Spinal cord (tissue), 10 donors: Measurements from ENCODE around the gene SSMEM1. TPM values are rescaled to one million over a fixed set of nuclear protein-coding genes. Genes with fewer than 3 reads are reported as not detected.
"Not testable (repeated sequence)": the region's sequence is repeated elsewhere in the genome, so short reads cannot be mapped to it uniquely, and the experiment has no call there.

Experiments used
- DNase-seq, 6 donors: peaks; one replicate each; pipeline versions ENCODE4 v3.0.0 to v3.0.0-alpha.2; 2013 to 2015; ENCODE audit warnings: low spot score in 6 of 6, low read depth in 4 of 6
- H3K27ac ChIP-seq: one replicate; pipeline ENCODE4 v1.5.1; 2013; ENCODE audit warnings: low read depth, low read length, control low read depth
- H3K27me3 ChIP-seq: one replicate; pipeline ENCODE4 v1.6.1; 2013; ENCODE audit warnings: low read length; ENCODE audit not compliant: control insufficient read depth, insufficient read depth
- H3K36me3 ChIP-seq: one replicate; pipeline ENCODE4 v1.6.1; 2013; ENCODE audit warnings: low read length; ENCODE audit not compliant: control insufficient read depth, insufficient read depth
- H3K4me1 ChIP-seq: one replicate; pipeline ENCODE4 v1.6.1; 2013; ENCODE audit warnings: low read length; ENCODE audit not compliant: control insufficient read depth, insufficient read depth
- H3K4me3 ChIP-seq: one replicate; pipeline ENCODE4 v1.5.1; 2013; ENCODE audit warnings: low read depth, low read length, control low read depth
- H3K9me3 ChIP-seq: one replicate; pipeline ENCODE4 v1.6.1; 2013; ENCODE audit warnings: low read length; ENCODE audit not compliant: control insufficient read depth, insufficient read depth
- WGBS: methylation state at CpG from one replicate; pipeline ENCODE4 v1.1.5; 2013; ENCODE audit warnings: missing lambda C conversion rate; ENCODE audit not compliant: insufficient coverage; 5-methylcytosine and 5-hydroxymethylcytosine counted together
- polyA plus RNA-seq, 2 donors: library from polyadenylated mRNA; unstranded; fragments of 120-200 nt; gene quantifications; one replicate each; pipeline ENCODE4 v1.2.1, GENCODE V29; 2013; ENCODE audit not compliant: insufficient read length in 2 of 2
- total RNA-seq, 2 donors: library from RNA; depleted of rRNA in 1 of 2; stranded (reverse); fragments of 120-200 nt in 1 of 2; fragments of >200 nt in 1 of 2; gene quantifications; one replicate each; pipeline versions ENCODE4 v1.2.3 to v1.2.4, GENCODE V29; 2013 to 2014
- donor health status: healthy.

Gene SSMEM1
- total and polyA plus RNA-seq, 4 donors: not detected

DNA sequence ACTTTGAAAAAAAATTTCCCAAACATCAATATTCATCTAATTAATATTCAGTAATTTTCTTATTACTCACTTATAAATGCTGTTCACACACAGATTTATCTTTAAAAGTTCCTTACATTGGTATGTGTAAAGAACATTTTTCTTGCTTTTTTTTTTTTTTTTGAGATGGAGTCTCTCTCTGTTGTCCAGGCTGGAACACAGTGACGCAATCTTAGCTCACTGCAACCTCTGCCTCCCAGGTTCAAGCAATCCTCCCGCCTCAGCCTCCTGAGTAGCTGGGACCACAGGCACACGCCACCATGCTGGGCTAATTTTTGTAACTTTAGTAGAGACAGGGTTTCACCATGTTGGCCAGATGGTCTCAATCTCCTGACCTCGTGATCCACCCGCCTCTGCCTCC is 23.3 kb upstream of the SSMEM1 start:
- not testable (repeated sequence) for H3K27me3 ChIP-seq, DNase-seq

DNA sequence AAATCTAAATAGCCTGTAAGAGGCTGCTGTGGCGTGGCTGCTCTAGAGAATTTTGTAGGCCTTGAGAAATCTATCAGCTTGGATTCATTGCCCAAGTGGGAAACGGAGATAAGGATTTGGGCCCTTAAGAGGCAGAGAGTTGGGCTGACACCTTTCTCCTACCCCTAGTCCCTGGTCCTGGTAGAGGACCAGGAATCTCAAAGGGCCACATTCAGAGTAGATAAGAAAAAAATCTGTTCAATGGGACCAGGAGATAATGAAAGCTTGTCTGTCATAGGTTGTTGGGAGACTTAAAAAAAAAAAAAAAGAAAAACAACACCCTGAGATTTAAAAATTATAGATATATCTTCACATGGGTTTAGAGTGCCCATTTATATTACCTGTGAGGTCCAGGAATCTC is 20.3 kb upstream of the SSMEM1 start:
- DNase-seq: no peak
- Histone ChIP-seq H3K4me3 (no peak overlapping the region), H3K4me1 (no peaks in the 10 kb centered on the region), H3K27ac (no peak overlapping the region), H3K36me3 (peaks cover 6% of the 10 kb centered on the region), H3K9me3 (no peaks in the 10 kb centered on the region), H3K27me3 (no peaks in the 10 kb centered on the region)
- WGBS: 100% methylated on average over 1 of the region's 2 CpGs

More for the DNA sequence above, 23.3 kb upstream of the SSMEM1 start:
- WGBS: 72% methylated on average over 2 of the region's 5 CpGs
- not testable (repeated sequence) for H3K4me1 ChIP-seq, H3K36me3 ChIP-seq, H3K27ac ChIP-seq, H3K9me3 ChIP-seq, H3K4me3 ChIP-seq

DNA sequence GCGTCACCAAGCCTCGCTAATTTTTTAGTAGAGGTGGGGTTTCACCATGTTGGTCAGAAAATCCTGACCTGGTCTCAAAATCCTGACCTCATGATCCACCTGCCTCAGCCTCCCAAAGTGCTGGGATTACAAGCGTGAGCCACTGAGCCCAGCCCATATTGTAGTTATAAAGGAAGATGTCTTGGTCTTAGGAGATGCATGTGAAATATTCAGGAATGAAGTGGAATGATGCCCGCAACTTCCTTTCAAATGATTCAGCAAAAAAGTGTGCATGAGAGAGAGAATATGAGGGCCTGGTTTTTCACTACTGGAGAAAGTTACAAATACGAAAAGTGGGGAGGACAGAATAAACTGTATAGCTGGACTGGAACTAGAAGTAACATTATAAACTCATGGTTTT is 18.3 kb upstream of the SSMEM1 start:
- H3K9me3 ChIP-seq: no peaks in the 10 kb centered on the region
- no peak overlapping the region for H3K4me3 ChIP-seq
- WGBS: 33% methylated on average over 1 of the region's 5 CpGs
- DNase-seq: no peak
- H3K36me3 ChIP-seq: peaks cover 14% of the 10 kb centered on the region
- H3K4me1 ChIP-seq: no peaks in the 10 kb centered on the region
- no peak overlapping the region for H3K27ac ChIP-seq
- H3K27me3 ChIP-seq: no peaks in the 10 kb centered on the region

DNA sequence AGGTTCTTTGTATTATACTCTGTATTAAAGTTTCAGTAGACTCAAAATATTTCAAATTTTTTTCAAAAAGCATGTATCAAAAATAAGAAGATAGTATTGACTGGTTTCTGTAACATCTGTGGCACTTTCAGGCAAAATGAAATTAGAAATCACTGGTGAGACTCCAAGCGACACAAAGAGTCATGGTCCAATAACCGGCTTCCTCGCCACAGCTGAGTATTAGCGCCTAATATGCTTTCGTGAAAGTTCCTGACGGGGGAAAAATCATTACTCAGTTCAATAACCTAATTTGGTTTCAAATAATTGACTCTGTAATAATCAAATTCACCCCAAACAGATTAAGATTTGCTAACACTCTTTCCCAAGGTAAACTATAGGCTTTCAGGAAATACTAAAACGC is 15.9 kb upstream of the SSMEM1 start:
- Histone ChIP-seq H3K27ac (no peak overlapping the region), H3K36me3 (peaks cover 14% of the 10 kb centered on the region), H3K4me3 (no peak overlapping the region), H3K9me3 (no peaks in the 10 kb centered on the region), H3K4me1 (no peaks in the 10 kb centered on the region), H3K27me3 (no peaks in the 10 kb centered on the region)
- DNase-seq: no peak
- 97% methylated on average over 6 of the region's 7 CpGs for WGBS

DNA sequence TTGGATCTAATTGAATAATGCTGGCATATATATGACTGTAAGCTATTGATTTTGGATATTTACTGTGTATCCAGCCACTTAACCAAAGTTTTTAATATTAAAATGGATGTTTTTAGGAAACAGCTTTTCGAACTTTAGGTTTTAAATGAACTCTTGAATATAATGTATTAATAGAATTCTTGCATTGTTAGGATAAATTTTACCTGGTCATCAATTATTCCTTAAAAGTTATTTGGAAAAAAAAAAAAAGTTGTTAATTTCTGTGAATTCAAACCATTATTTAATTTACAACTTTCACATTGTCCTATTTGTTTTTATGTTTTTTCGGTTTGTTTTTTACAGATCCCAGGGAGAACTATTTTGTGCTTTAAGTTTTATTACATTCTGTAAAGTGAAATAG is 12.3 kb upstream of the SSMEM1 start:
- Histone ChIP-seq H3K9me3 (no peaks in the 10 kb centered on the region), H3K27ac (no peak overlapping the region), H3K27me3 (no peaks in the 10 kb centered on the region), H3K36me3 (peaks cover 24% of the 10 kb centered on the region), H3K4me1 (no peaks in the 10 kb centered on the region), H3K4me3 (no peak overlapping the region)
- WGBS: no CpG with 5 or more reads among the region's 2 CpGs
- no peak for DNase-seq

DNA sequence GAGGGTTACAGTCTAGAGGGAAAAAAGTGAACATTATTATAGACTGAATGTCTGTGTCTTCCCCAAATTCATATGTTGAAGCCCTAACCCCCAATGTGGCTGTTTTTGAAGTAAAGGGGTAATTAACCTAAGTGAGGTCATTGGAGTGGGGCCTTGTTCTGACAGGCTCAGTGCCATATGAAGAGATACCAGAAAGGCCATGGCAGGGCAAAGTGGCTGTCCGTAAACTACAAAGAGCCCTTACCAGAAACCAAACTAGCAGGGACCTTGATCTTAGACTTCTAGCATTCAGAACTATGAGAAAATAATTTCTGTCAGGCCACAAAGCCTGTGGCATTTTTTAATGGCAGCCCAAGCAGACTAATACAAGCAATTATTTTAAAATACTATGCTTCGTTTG is 11.2 kb upstream of the SSMEM1 start:
- no CpG with 5 or more reads among the region's 2 CpGs for WGBS
- no peaks in the 10 kb centered on the region for H3K4me1 ChIP-seq
- DNase-seq: no peak
- no peaks in the 10 kb centered on the region for H3K27me3 ChIP-seq
- no peak overlapping the region for H3K27ac ChIP-seq
- H3K4me3 ChIP-seq: no peak overlapping the region
- no peaks in the 10 kb centered on the region for H3K9me3 ChIP-seq
- H3K36me3 ChIP-seq: peaks cover 24% of the 10 kb centered on the region

DNA sequence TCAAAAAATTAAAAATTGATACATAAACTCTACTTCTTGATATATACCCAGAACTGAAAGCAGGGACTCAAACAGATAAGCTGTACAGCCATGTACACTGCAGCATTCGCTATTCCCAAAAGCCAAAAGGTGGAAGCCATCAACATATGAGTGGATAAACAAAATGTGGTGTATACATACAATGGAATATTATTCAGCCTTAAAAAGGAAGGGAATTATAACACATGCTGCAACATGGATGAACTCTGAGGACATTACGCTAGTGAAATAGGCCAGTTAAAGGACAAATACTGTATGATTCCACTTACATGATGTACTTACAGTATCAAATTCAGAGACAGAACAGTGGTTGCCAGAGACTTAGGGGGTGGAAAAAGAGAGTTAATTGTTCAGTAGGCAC is 10.6 kb upstream of the SSMEM1 start:
- H3K4me3 ChIP-seq: no peak overlapping the region
- H3K9me3 ChIP-seq: no peaks in the 10 kb centered on the region
- peaks cover 24% of the 10 kb centered on the region for H3K36me3 ChIP-seq
- no CpG with 5 or more reads among the region's 2 CpGs for WGBS
- no peak for DNase-seq
- no peaks in the 10 kb centered on the region for H3K27me3 ChIP-seq
- no peak overlapping the region for H3K27ac ChIP-seq
- H3K4me1 ChIP-seq: no peaks in the 10 kb centered on the region

DNA sequence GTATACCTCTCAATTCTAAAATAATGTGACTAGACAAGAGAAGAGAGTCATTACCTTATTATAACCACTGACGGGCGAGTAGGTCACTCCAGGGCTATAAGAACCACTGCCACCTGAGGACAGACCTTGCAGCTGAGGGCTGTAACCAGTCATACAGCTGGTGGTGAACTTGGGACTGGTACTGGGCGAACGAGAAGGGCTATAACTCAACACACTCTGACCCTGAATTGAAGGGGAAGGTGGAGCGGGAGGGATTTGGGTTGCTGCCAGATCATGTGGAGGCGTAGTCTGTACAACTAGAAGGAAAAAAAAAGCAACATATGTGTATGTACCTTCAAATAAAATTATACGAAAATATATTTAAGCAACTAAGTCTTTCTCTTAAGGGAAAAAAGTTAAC is 5.9 kb upstream of the SSMEM1 start:
- H3K4me3 ChIP-seq: no peak overlapping the region
- peaks cover 20% of the 10 kb centered on the region for H3K36me3 ChIP-seq
- peaks cover 18% of the 10 kb centered on the region for H3K4me1 ChIP-seq
- WGBS: no CpG with 5 or more reads among the region's 7 CpGs
- no peaks in the 10 kb centered on the region for H3K27me3 ChIP-seq
- H3K27ac ChIP-seq: no peak overlapping the region
- no peaks in the 10 kb centered on the region for H3K9me3 ChIP-seq
- no peak for DNase-seq

DNA sequence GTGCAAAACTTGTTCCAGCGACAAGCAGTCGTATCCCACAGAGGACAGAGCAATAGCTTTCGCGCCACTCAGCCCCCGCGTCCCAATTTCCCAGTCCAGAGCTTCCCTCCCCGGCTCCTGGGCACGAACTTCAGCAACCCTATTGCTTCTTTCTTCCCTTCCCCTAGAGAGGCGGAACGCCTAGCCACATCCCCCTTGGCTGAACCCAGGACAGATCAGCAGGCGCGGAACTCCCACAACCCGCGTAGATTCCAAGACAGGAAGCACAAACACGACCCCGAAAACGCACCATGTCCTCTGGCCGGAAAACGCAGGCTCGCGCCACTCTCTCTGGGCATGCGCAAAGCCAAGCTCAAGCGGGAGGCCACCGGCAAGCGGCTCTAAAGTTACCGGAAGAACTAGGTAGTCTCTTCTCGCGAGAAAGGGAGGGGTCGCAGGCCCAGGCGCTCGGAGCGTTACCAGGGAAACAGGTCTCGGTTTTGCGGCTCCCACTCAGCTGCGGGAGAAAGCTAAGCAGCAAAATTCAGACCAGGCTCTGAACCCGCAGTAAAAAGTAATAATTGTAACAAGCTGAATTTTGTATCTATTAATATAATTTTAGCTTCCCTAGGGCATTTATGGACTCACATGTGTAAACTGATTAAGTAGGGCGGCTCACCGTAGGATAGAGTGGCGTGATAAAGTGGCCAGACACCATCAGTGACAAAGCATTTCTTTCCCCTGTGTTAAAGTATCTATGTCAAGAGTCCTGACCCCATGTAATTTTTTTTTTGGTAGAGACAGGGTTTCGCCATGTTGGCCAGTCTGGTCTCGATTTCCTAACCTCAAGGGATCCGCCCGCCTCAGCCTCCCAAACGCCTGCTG is 2.3 kb upstream of the SSMEM1 start, which contains the start of gene TMEM209:
TSS of gene TMEM209 (minus strand) at position 323 of the 864 bp plus-strand sequence. CDS start at position 292, 31 bp downstream.
- Histone ChIP-seq H3K4me1 (peaks cover 18% of the 10 kb centered on the region), H3K27me3 (no peaks in the 10 kb centered on the region), H3K9me3 (no peaks in the 10 kb centered on the region), H3K27ac (peak within 1 kb of the TSS; percentile 99), H3K4me3 (peak within 1 kb of the TSS; percentile 99), H3K36me3 (peaks cover 7% of the 10 kb centered on the region)
- DNase-seq: peak; percentile 94 to 100 (median 98)
- WGBS: 1% methylated on average over 31 of the region's 44 CpGs

DNA sequence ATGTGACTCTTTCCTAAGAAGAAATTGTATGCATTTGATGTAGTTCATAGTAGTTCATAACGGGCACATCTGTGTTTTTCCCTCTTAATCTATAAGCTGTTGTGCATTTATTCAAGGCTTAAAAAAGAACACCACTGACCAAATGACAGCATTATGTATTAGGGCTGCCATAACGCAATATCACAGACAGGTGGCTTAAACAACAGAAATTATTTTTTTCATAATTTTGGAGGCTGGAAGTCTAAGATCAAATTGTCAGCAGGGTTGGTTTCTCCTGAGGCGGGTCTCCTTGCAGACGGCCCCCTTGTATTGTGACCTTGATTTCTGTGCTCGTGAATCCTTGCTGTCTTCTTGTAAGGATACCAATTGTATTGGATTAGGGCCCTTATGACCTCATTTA is 627 bp upstream of the SSMEM1 start:
- no peaks in the 10 kb centered on the region for H3K27me3 ChIP-seq
- H3K36me3 ChIP-seq: peaks cover 4% of the 10 kb centered on the region
- H3K4me3 ChIP-seq: no peak overlapping the region
- H3K27ac ChIP-seq: no peak overlapping the region
- no peaks in the 10 kb centered on the region for H3K9me3 ChIP-seq
- H3K4me1 ChIP-seq: peaks cover 18% of the 10 kb centered on the region
- WGBS: 82% methylated on average over 2 of the region's 5 CpGs
- DNase-seq: no peak
